H9 (cell line): Measurements from ENCODE around the gene DNAI2. TPM values are rescaled to one million over a fixed set of nuclear protein-coding genes. Genes with fewer than 3 reads are reported as not detected.

Experiments
- DNase-seq: peaks from one replicate; pipeline ENCODE4 v3.0.0-alpha.2; 2017
- H2AFZ ChIP-seq: one replicate; pipeline ENCODE4 v1.6.1; 2013; ENCODE audit warnings: mild to moderate bottlenecking, low read length, control low read depth, moderate library complexity
- H2AK5ac ChIP-seq: 2 replicates; pipeline ENCODE4 v1.6.1; 2013; ENCODE audit warnings: low read length, control low read depth, mixed read lengths; ENCODE audit not compliant: insufficient read length
- H2BK120ac ChIP-seq: one replicate; pipeline ENCODE4 v1.6.1; 2013; ENCODE audit warnings: low read depth, mild to moderate bottlenecking, low read length, control low read depth, inconsistent platforms; ENCODE audit not compliant: poor library complexity, severe bottlenecking
- H2BK12ac ChIP-seq: 2 replicates; pipeline ENCODE4 v1.6.1; 2013; ENCODE audit warnings: low read length, control low read depth, mixed read lengths, low read depth; ENCODE audit not compliant: insufficient read length
- H2BK15ac ChIP-seq: 2 replicates; pipeline ENCODE4 v1.6.1; 2013; ENCODE audit warnings: low read depth, low read length, control low read depth
- H2BK20ac ChIP-seq: one replicate; pipeline ENCODE4 v1.6.1; 2013; ENCODE audit warnings: low read depth, mild to moderate bottlenecking, low read length, control low read depth, inconsistent platforms; ENCODE audit not compliant: poor library complexity, severe bottlenecking
- H2BK5ac ChIP-seq: 2 replicates; pipeline ENCODE4 v1.6.1; 2013; ENCODE audit warnings: low read length, control low read depth, mixed read lengths; ENCODE audit not compliant: insufficient read length
- H3K14ac ChIP-seq: 2 replicates; pipeline ENCODE4 v1.6.1; 2013; ENCODE audit warnings: low read length, control low read depth; ENCODE audit not compliant: insufficient read depth
- H3K18ac ChIP-seq: 2 replicates; pipeline ENCODE4 v1.6.1; 2013; ENCODE audit warnings: low read depth, mild to moderate bottlenecking, mixed read lengths, low read length, control low read depth; ENCODE audit not compliant: insufficient read length
- H3K23ac ChIP-seq: 2 replicates; pipeline ENCODE4 v1.6.1; 2013; ENCODE audit warnings: low read length, control low read depth, mixed read lengths, low read depth; ENCODE audit not compliant: insufficient read length
- H3K23me2 ChIP-seq: 2 replicates; pipeline ENCODE4 v1.6.1; 2013; ENCODE audit warnings: low read depth, mild to moderate bottlenecking, mixed read lengths, low read length, control low read depth; ENCODE audit not compliant: insufficient read length, poor library complexity, severe bottlenecking
- H3K27ac ChIP-seq: 2 replicates; pipeline ENCODE4 v1.5.1; 2013; ENCODE audit warnings: low read length, control low read depth, mixed read lengths, low read depth; ENCODE audit not compliant: insufficient read length
- H3K27me3 ChIP-seq: 2 replicates; pipeline ENCODE4 v1.6.1; 2013; ENCODE audit warnings: low read length, control low read depth, inconsistent platforms; ENCODE audit not compliant: insufficient read depth
- H3K4ac ChIP-seq: 2 replicates; pipeline ENCODE4 v1.6.1; 2013; ENCODE audit warnings: low read depth, mild to moderate bottlenecking, control low read depth, inconsistent platforms, low read length, moderate library complexity
- H3K4me1 ChIP-seq: 2 replicates; pipeline ENCODE4 v1.6.1; 2013; ENCODE audit warnings: low read length, control low read depth, inconsistent platforms; ENCODE audit not compliant: insufficient read depth
- H3K4me2 ChIP-seq: 2 replicates; pipeline ENCODE4 v1.6.1; 2013; ENCODE audit warnings: low read length, control low read depth, mixed read lengths; ENCODE audit not compliant: insufficient read length, insufficient read depth
- H3K56ac ChIP-seq: 2 replicates; pipeline ENCODE4 v1.6.1; 2013; ENCODE audit warnings: low read depth, mild to moderate bottlenecking, mixed read lengths, low read length, control low read depth; ENCODE audit not compliant: insufficient read length
- H3K79me1 ChIP-seq: 2 replicates; pipeline ENCODE4 v1.6.1; 2013; ENCODE audit warnings: low read depth, mild to moderate bottlenecking, moderate library complexity, low read length, control low read depth, inconsistent platforms; ENCODE audit not compliant: insufficient read depth, poor library complexity, severe bottlenecking
- H3K79me2 ChIP-seq: 2 replicates; pipeline ENCODE4 v1.6.1; 2013; ENCODE audit warnings: low read length, control low read depth, inconsistent platforms; ENCODE audit not compliant: insufficient read depth
- H3K9ac ChIP-seq: 2 replicates; pipeline ENCODE4 v1.6.1; 2013; ENCODE audit warnings: low read length, control low read depth, mixed read lengths; ENCODE audit not compliant: insufficient read length; ENCODE audit errors: extremely low read depth
- H3K9me3 ChIP-seq: one replicate; pipeline ENCODE4 v1.6.1; 2013; ENCODE audit warnings: low read depth, low read length, inconsistent platforms; ENCODE audit not compliant: control insufficient read depth
- H3T11ph ChIP-seq: one replicate; pipeline ENCODE4 v1.6.1; 2013; ENCODE audit warnings: mild to moderate bottlenecking, low read length, control low read depth, inconsistent platforms
- H4K20me1 ChIP-seq: one replicate; pipeline ENCODE4 v1.6.1; 2013; ENCODE audit not compliant: control insufficient read depth, insufficient read length, insufficient read depth
- H4K5ac ChIP-seq: 2 replicates; pipeline ENCODE4 v1.6.1; 2013; ENCODE audit warnings: low read depth, mild to moderate bottlenecking, mixed read lengths, low read length, control low read depth; ENCODE audit not compliant: insufficient read length
- H4K8ac ChIP-seq: replicated peaks from 2 replicates; pipeline ENCODE4 v1.6.1; 2013; ENCODE audit warnings: low read length, control low read depth, mixed read lengths, low read depth; ENCODE audit not compliant: insufficient read length
- H4K91ac ChIP-seq: 2 replicates; pipeline ENCODE4 v1.6.1; 2013; ENCODE audit warnings: low read depth, mild to moderate bottlenecking, moderate library complexity, mixed read lengths, low read length, control low read depth; ENCODE audit not compliant: insufficient read length
- H3K27ac Mint-ChIP-seq, 3 experiments: 2 replicates in 2 of 3; 3 replicates in 1 of 3; pipeline ENCODE4 v1.8.0; 2020 to 2021; ENCODE audit warnings: mixed read lengths in 3 of 3, mild to moderate bottlenecking in 1 of 3, moderate library complexity in 1 of 3
- H3K27me3 Mint-ChIP-seq: 2 replicates; pipeline ENCODE4 v1.8.0; 2021; ENCODE audit warnings: low read depth, mild to moderate bottlenecking, moderate library complexity, mixed read lengths
- H3K36me3 Mint-ChIP-seq, 3 experiments: 2 replicates in 2 of 3; 3 replicates in 1 of 3; pipeline ENCODE4 v1.8.0; 2020 to 2021; ENCODE audit warnings: low read depth in 3 of 3, mixed read lengths in 3 of 3; ENCODE audit not compliant: insufficient read depth in 1 of 3
- H3K4me1 Mint-ChIP-seq, 2 experiments: 2 replicates each; pipeline ENCODE4 v1.8.0; 2020; ENCODE audit warnings: mixed read lengths in 2 of 2
- H3K4me3 Mint-ChIP-seq, 2 experiments: 2 replicates in 1 of 2; 3 replicates in 1 of 2; pipeline ENCODE4 v1.8.0; 2020 to 2021; ENCODE audit warnings: mild to moderate bottlenecking in 2 of 2, mixed read lengths in 2 of 2, moderate library complexity in 1 of 2
- H3K9me3 Mint-ChIP-seq, 2 experiments: 2 replicates in 1 of 2; 3 replicates in 1 of 2; pipeline ENCODE4 v1.8.0; 2020; ENCODE audit warnings: mild to moderate bottlenecking in 2 of 2, mixed read lengths in 2 of 2, moderate library complexity in 1 of 2
- WGBS: extraction: QIAGEN DNeasy Blood & Tissue Kit; methylation state at CpG from one replicate; pipeline ENCODE4 v1.1.7; 2013; ENCODE audit warnings: missing lambda C conversion rate, low lambda C conversion rate, mixed read lengths; ENCODE audit not compliant: insufficient read length; ENCODE audit errors: extremely low coverage; 5-methylcytosine and 5-hydroxymethylcytosine counted together
- total RNA-seq: library from RNA; stranded (reverse); gene quantifications from 2 replicates; pipeline ENCODE4 v1.2.1, GENCODE V29; 2021
- TF ChIP-seq, protein P1 (sequence below): fragments of 200-600 bp; sonication (generic); conservative IDR thresholded peaks from 3 replicates; pipeline ENCODE4 v1.8.0; 2021; ENCODE audit warnings: antibody characterized with exemption, mild to moderate bottlenecking

DNAI2 gene
- total RNA-seq, 1 experiment from 2014 or later, result not detected

DNA sequence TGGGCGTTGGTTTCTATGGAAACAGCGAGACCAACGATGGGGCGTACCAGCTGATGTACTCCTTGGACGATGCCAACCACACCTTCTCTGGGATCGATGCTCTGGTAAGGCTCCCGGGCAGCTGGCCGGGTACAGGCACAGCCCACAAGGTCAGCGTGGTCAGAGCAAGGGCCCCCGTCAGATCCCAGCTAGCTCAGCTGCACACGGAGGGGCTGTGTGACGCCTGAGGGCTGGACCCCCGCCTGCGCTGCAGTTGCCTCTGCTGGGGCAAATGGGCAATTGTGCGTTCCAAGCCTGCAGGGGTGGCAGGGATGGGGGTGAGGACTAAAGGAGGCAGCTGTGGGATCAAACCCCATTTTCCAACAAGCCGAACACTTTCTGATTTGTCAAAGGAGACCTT is 43.1 kb upstream of the DNAI2 start:
- no peak overlapping the region for H3K23ac ChIP-seq
- H2BK12ac ChIP-seq, result no peak overlapping the region
- TF ChIP-seq, protein P1, sequence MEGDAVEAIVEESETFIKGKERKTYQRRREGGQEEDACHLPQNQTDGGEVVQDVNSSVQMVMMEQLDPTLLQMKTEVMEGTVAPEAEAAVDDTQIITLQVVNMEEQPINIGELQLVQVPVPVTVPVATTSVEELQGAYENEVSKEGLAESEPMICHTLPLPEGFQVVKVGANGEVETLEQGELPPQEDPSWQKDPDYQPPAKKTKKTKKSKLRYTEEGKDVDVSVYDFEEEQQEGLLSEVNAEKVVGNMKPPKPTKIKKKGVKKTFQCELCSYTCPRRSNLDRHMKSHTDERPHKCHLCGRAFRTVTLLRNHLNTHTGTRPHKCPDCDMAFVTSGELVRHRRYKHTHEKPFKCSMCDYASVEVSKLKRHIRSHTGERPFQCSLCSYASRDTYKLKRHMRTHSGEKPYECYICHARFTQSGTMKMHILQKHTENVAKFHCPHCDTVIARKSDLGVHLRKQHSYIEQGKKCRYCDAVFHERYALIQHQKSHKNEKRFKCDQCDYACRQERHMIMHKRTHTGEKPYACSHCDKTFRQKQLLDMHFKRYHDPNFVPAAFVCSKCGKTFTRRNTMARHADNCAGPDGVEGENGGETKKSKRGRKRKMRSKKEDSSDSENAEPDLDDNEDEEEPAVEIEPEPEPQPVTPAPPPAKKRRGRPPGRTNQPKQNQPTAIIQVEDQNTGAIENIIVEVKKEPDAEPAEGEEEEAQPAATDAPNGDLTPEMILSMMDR, result no peak
- H3K27ac ChIP-seq, result no peak overlapping the region
- H4K20me1 ChIP-seq, result no peaks in the 10 kb centered on the region
- no peak overlapping the region for H4K5ac ChIP-seq
- no peaks in the 10 kb centered on the region for H3K4me1 ChIP-seq
- no peak for DNase-seq
- H3K36me3 Mint-ChIP-seq, result no peaks in the 10 kb centered on the region
- no peak overlapping the region for H3T11ph ChIP-seq
- H3K56ac ChIP-seq, result no peak overlapping the region
- no peak overlapping the region for H3K4ac ChIP-seq
- H2AFZ ChIP-seq, result no peak overlapping the region
- no peaks in the 10 kb centered on the region for H3K27me3 ChIP-seq
- no peak overlapping the region for H3K9ac ChIP-seq
- no peak overlapping the region for H3K4me2 ChIP-seq
- no CpG with 5 or more reads among the region's 16 CpGs for WGBS
- H4K91ac ChIP-seq, result no peak overlapping the region
- H3K14ac ChIP-seq, result no peak overlapping the region
- no peak overlapping the region for H2BK20ac ChIP-seq
- H3K23me2 ChIP-seq, result no peaks in the 10 kb centered on the region
- H2BK120ac ChIP-seq, result no peak overlapping the region
- no peak overlapping the region for H3K27ac Mint-ChIP-seq
- H3K79me2 ChIP-seq, result no peaks in the 10 kb centered on the region
- no peak overlapping the region for H4K8ac ChIP-seq
- H3K4me1 Mint-ChIP-seq, result peaks cover 8 to 39% of the 10 kb centered on the region in 2 experiments
- no peak overlapping the region for H2BK15ac ChIP-seq
- peaks cover 6% of the 10 kb centered on the region for H3K27me3 Mint-ChIP-seq
- H3K4me3 Mint-ChIP-seq, result no peak overlapping the region
- no peak overlapping the region for H2BK5ac ChIP-seq
- no peaks in the 10 kb centered on the region for H3K9me3 Mint-ChIP-seq
- H3K18ac ChIP-seq, result no peak overlapping the region
- no peaks in the 10 kb centered on the region for H3K79me1 ChIP-seq
- no peaks in the 10 kb centered on the region for H3K9me3 ChIP-seq
- H2AK5ac ChIP-seq, result no peak overlapping the region
